ENCODE measurements around the gene ANKRD34C.

ANKRD34C gene

DNA sequence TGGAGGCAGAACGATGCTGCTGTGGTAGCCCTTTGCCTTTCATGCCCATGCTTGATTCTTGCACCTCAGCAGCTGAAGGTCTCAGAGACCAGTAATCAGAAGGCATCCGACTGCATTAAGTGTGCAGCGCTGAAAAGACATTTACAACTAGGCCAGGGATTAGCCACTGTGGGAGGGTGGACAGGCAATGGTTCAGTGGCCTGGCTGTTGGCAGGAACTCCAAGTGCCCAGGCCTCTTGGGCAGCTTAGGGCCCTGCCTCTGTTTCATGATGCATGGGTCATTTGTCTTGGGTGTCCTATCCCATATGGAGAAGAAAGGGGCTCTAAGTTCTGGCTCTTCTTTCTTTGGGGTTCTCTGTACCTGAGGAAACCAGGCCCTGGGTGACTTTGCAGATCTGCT lies 39.8 kb downstream of the ANKRD34C start:
- no peaks in the 10 kb centered on the region for H3K9me2 ChIP-seq (replicated peaks; ENCODE audit: low read depth, low read length)
- H2AFZ ChIP-seq (ENCODE audit: low read length), result no peak overlapping the region
- H3K4me3 ChIP-seq (ENCODE audit: low read length, poor library complexity, severe bottlenecking), result no peak overlapping the region
- no peak overlapping the region for H3K4me2 ChIP-seq (ENCODE audit: low read depth, low read length, poor library complexity, severe bottlenecking)
- no peak for TF ChIP-seq EZH2phosphoT487 (IDR thresholded peaks at IDR 0.05; ENCODE audit: borderline replicate concordance)
- TF ChIP-seq, protein P1, sequence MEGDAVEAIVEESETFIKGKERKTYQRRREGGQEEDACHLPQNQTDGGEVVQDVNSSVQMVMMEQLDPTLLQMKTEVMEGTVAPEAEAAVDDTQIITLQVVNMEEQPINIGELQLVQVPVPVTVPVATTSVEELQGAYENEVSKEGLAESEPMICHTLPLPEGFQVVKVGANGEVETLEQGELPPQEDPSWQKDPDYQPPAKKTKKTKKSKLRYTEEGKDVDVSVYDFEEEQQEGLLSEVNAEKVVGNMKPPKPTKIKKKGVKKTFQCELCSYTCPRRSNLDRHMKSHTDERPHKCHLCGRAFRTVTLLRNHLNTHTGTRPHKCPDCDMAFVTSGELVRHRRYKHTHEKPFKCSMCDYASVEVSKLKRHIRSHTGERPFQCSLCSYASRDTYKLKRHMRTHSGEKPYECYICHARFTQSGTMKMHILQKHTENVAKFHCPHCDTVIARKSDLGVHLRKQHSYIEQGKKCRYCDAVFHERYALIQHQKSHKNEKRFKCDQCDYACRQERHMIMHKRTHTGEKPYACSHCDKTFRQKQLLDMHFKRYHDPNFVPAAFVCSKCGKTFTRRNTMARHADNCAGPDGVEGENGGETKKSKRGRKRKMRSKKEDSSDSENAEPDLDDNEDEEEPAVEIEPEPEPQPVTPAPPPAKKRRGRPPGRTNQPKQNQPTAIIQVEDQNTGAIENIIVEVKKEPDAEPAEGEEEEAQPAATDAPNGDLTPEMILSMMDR (conservative IDR thresholded peaks at IDR 0.05; ENCODE audit: low read length), result no peak
- no peak overlapping the region for H3K9ac ChIP-seq (ENCODE audit: low read depth, low read length, poor library complexity, severe bottlenecking)
- no peaks in the 10 kb centered on the region for H3K27me3 ChIP-seq (ENCODE audit: insufficient read depth, low read length, poor library complexity, severe bottlenecking)
- no peaks in the 10 kb centered on the region for H3K4me1 ChIP-seq (ENCODE audit: insufficient read depth, low read length, poor library complexity, severe bottlenecking)
- peaks cover 3% of the 10 kb centered on the region for H4K20me1 ChIP-seq (ENCODE audit: insufficient read depth, low read length, poor library complexity, severe bottlenecking)
- H3K36me3 ChIP-seq (ENCODE audit: insufficient read depth, low read length), result peaks cover 62% of the 10 kb centered on the region
- H3F3A ChIP-seq (ENCODE audit: low read depth), result no peaks in the 10 kb centered on the region
- H3K9me3 ChIP-seq (ENCODE audit: insufficient read depth, low read depth, low read length), result no peaks in the 10 kb centered on the region
- peaks cover 5% of the 10 kb centered on the region; the same call in 1 of the 2 replicates for H3K79me2 ChIP-seq (ENCODE audit: insufficient read depth, low read length)

DNA sequence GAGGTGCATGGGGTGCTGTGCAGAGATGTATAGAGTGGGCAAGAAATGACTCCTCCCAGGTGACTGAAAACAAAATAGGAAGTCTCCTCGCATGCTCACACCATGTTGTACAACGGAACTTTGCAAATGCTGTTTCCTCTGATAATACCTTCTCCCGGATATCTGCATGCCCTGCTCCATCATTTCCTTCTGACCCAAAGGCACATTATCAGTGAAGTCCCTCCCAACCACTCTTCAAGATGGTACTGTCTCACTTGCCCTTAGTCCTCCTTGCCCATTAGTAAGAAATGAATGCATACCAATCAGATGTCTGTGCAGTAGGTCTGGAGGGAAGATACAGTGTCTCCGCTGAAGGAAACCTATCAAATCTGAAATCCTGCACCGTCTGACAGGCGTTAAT lies 40.4 kb downstream of the ANKRD34C start:
- TF ChIP-seq EZH2phosphoT487 (IDR thresholded peaks at IDR 0.05; ENCODE audit: borderline replicate concordance), result no peak
- TF ChIP-seq, protein P1 (conservative IDR thresholded peaks at IDR 0.05; ENCODE audit: low read length), result no peak
- H3K9ac ChIP-seq (ENCODE audit: low read depth, low read length, poor library complexity, severe bottlenecking), result no peak overlapping the region
- H3K4me3 ChIP-seq (ENCODE audit: low read length, poor library complexity, severe bottlenecking), result no peak overlapping the region
- H3K4me1 ChIP-seq (ENCODE audit: insufficient read depth, low read length, poor library complexity, severe bottlenecking), result no peaks in the 10 kb centered on the region
- no peak overlapping the region for H2AFZ ChIP-seq (ENCODE audit: low read length)
- H3K9me2 ChIP-seq (replicated peaks; ENCODE audit: low read depth, low read length), result no peaks in the 10 kb centered on the region
- no peaks in the 10 kb centered on the region for H3K27me3 ChIP-seq (ENCODE audit: insufficient read depth, low read length, poor library complexity, severe bottlenecking)
- no peaks in the 10 kb centered on the region for H3K9me3 ChIP-seq (ENCODE audit: insufficient read depth, low read depth, low read length)
- peaks cover 59% of the 10 kb centered on the region for H3K36me3 ChIP-seq (ENCODE audit: insufficient read depth, low read length)
- H3K79me2 ChIP-seq (ENCODE audit: insufficient read depth, low read length), result peaks cover 5% of the 10 kb centered on the region; the same call in 1 of the 2 replicates
- H3K4me2 ChIP-seq (ENCODE audit: low read depth, low read length, poor library complexity, severe bottlenecking), result no peak overlapping the region
- H4K20me1 ChIP-seq (ENCODE audit: insufficient read depth, low read length, poor library complexity, severe bottlenecking), result peaks cover 3% of the 10 kb centered on the region
- H3F3A ChIP-seq (ENCODE audit: low read depth), result no peaks in the 10 kb centered on the region

DNA sequence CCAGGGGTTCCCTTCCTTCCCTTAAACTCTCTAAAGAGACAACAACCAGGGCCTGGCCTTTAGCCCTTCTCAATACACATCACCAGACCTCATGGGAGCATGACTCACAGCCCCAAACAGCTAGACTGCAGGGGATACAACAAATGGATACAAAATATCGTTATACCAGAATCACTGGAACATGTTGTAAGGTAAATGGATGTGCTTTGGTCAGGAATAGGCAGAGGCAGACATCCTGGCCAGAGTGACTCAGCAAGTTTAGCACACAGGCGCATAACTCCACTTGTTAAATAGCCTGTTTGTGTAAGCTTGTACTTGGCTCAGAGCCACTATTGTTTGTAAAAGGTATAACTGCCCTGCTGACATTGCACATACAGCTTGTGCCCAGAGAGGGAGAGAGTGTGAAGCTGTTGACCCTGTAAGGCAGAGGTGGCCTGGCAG lies 46.7 kb downstream of the ANKRD34C start:
- Histone ChIP-seq H3K9me2 (replicated peaks; ENCODE audit: low read depth, low read length) (no peaks in the 10 kb centered on the region), H3K9ac (ENCODE audit: low read depth, low read length, poor library complexity, severe bottlenecking) (no peak overlapping the region), H3K9me3 (ENCODE audit: insufficient read depth, low read depth, low read length) (no peaks in the 10 kb centered on the region), H2AFZ (ENCODE audit: low read length) (no peak overlapping the region), H3K36me3 (ENCODE audit: insufficient read depth, low read length) (peaks cover 12% of the 10 kb centered on the region; the same call in 1 of the 2 replicates), H3K79me2 (ENCODE audit: insufficient read depth, low read length) (no peaks in the 10 kb centered on the region), H3K27me3 (ENCODE audit: insufficient read depth, low read length, poor library complexity, severe bottlenecking) (no peaks in the 10 kb centered on the region), H4K20me1 (ENCODE audit: insufficient read depth, low read length, poor library complexity, severe bottlenecking) (peaks cover 3% of the 10 kb centered on the region), H3F3A (ENCODE audit: low read depth) (no peaks in the 10 kb centered on the region), H3K4me1 (ENCODE audit: insufficient read depth, low read length, poor library complexity, severe bottlenecking) (peaks cover 4% of the 10 kb centered on the region), H3K4me2 (ENCODE audit: low read depth, low read length, poor library complexity, severe bottlenecking) (no peak overlapping the region), H3K4me3 (ENCODE audit: low read length, poor library complexity, severe bottlenecking) (no peak overlapping the region)
- TF ChIP-seq, protein P1 (conservative IDR thresholded peaks at IDR 0.05; ENCODE audit: low read length), result no peak
- TF ChIP-seq EZH2phosphoT487 (IDR thresholded peaks at IDR 0.05; ENCODE audit: borderline replicate concordance), result no peak

Measured in Loucy (cell line).